HL-60/S4 (cell line): Measurements from ENCODE around the gene DNA2.

Source experiments
- in situ Hi-C: fragments of 300-500 bp; cut with MboI; formaldehyde crosslinking; loops from 2 replicates; pipeline ENCODE4 v1.14.3; 2022; ENCODE audit warnings: low sequenced_read_pairs

DNA2 gene

GRCh38 chr10:68446179-68446578 lies 25.6 kb downstream of the DNA2 start:
- in situ Hi-C loops = no loop called here

DNA sequence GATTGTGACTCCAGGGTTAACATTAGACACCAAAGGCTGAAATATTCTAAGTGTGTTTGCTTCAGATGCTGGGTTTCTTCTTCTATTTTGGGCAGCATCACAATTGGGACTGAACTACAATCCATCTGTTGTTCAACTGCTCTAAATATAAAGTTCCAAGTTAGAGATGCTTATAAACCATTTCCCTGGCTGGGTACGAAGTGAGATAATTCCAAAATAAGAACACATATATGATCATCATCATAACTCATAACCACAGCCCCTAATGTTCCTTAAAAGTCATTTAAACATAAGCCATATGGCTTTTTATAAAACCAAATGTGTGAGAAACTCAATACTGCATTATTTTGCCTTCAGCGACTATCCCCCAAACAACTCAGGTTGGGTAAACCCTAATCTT lies 28.8 kb downstream of the DNA2 start:
- in situ Hi-C loops = no loop called here

DNA sequence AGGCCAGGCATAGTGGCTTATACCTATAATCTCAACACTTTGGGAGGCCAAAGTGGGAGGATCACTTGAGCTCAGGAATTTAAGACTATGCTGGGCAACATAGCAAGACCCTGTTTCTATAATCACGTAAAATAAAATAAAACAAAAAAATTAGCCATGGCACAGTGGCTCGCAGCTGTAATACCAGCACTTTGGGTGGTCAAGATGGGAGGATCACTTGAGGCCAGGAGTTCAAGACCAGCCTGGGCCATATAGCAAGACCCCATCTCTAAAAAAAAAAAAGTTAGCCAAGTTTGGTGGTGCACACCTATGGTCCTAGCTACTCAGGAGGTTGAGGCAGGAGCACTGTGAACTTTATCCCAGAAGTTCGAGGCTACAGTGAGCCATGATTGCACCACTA lies 30.9 kb downstream of the DNA2 start:
- in situ Hi-C loops = no loop called here

DNA sequence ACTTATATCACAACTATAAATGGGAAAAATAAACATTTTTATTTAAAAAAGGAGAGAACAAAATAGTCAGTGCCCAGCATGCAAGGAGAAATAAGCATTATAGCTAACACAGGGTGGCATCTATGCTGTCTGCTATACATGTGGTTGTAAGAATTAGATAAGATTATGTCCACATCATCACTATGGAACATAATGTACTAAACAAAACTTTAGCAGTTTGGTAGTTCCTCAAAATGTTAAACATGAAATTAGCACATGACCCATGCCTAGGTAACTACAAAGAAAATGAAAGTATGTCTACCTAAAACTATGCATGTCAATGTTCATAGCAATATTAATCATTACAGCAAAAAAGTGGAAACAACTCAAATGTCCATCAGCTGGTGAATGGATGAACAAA lies 36.0 kb downstream of the DNA2 start:
- in situ Hi-C loops = no loop called here

- in situ Hi-C loops = no loop called here
Measured at GRCh38 chr10:68434657-68435056, 37.1 kb downstream of the DNA2 start.

DNA sequence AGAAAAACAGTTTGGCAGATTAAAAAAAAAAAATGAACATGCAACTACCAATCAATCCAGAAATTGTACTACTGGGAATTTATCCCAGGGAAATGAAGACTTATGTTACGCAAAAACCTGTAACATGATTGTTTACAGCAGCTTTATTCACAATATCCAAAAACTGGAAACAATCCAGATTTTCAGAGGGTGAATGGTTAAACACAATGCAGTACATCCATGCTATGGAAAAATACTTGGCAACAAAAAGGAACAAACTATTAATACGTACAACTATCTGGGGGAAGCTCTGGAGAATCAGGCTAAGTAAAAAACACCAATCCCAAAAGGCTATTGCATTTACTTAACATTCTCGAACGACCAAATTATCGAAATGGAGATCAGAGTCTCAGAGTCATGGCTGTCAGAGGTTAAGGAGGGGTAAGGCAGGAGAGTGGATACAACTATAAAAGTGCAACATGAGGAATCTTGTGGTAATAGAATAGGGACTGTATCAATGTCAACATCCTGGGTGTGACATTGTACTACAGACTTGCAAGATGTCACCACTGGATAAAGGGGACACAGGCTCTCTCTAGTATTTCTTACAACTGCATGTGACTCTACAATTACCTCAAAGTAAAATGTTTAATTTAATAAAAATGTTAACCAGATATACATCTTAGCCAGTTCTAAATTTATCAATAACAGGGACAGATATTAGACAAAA lies 43.2 kb downstream of the DNA2 start:
- in situ Hi-C loops = no loop called here

- in situ Hi-C loops = no loop called here
Measured at GRCh38 chr10:68424454-68425014, 47.2 kb downstream of the DNA2 start.

DNA sequence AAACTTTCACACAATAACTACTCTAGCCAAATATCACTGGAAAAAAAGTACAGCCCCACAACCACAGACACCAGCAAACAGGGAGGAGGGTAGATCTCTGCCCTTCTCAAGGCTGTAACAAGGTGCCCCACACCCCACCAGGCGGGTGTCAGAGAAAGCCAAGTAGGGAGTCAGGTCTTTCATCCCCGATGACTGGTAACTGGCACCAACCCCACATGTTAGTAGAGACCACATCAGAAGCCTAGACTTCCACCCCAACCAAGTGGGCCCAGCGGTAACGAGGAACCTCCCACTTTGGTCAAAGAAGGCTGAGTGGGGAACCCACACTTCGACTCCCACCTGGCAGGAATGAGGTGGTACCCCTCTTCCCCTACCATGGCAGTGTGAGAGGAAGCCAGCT lies 48.3 kb downstream of the DNA2 start:
- in situ Hi-C loops = no loop called here

DNA sequence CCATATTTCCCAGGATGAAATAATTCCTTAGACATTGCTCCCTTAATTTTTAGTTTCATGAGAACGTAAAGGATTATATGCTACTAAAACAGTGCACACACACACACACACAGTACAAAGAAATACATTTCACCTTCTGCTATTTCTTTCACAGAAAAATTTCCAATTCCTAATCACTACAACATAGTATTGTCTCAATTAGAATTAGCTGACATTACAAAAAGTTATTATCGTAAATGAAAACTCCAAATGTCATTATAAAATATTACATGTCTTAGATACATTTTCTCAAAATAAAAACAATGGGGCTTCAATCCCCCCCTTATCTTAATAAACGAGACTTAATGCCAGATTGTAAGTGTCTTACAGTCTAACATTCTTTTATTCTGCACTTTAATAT lies 52.4 kb downstream of the DNA2 start:
- in situ Hi-C loops = no loop called here

- in situ Hi-C loops = no loop called here
Measured at GRCh38 chr10:68408898-68409518, 62.8 kb downstream of the DNA2 start.

DNA sequence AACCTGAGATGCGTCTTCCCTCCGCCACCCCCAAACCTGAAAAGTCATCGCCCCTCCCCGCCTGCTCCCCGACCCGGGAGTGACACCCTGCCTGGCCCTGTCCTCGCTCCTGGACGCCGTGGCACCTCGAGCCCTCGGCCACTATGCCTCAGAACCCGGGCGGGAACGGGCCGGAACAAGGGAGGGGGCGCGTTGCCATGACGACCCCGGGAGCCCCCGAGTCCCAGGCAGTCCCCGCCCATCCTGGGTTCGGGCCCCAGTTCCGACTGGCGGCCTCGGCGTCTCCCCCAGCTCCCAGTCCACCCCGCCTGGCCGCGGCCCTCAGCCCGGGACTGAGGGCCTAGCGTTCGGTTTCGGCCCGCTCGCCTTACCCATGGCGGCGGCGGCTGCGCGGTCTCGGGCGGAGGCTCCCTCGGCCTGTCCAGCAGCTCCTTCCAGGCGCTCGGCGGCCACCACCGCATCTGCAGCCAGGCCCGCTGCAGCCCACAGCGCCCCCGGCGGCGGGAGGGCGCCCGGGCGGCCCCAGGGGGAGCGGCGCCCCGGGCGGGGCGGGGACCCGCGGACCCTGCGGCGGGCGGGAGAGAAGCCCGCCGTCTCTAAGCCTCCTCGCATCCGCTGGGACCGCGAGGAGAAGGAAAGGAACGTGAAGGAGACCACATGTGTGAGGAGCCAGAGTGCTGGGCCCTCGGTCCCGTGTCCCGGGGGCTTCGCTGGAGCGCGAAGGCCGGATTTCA lies 64.8 kb downstream of the DNA2 start, which contains the start of gene RUFY2:
Gene RUFY2 (minus strand): TSS at position 463 of the 734 bp plus-strand sequence. CDS start 88 bp downstream, at position 375.
- in situ Hi-C loops = no loop called here

GRCh38 chr10:68406111-68406814 lies 65.5 kb downstream of the DNA2 start:
- in situ Hi-C loops = no loop called here

- in situ Hi-C loops = no loop called here
Measured at GRCh38 chr10:68403701-68404100, 68.1 kb downstream of the DNA2 start.

- in situ Hi-C loops = no loop called here
Measured at GRCh38 chr10:68402276-68402675, 69.5 kb downstream of the DNA2 start.

DNA sequence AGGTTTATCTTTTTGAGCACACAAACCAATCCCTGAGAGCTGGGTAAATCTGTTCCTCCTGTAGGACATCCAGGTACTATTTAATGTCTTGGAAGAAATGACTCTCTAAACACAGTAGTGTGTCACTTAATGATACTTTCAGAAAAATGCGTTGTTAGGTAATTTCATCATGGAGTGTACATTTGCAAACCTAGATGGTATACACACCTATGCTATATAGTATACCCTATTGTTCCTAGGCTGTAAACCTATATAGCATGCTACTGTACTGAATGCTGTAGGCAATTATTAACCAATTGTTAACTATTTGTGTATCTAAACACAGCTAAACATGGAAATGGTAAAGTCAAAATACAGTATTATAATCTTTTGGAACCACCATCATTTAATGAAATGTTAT lies 74.8 kb downstream of the DNA2 start:
- in situ Hi-C loops = no loop called here

GRCh38 chr10:68385740-68386139 lies 86.0 kb downstream of the DNA2 start:
- in situ Hi-C loops = no loop called here

- in situ Hi-C loops = no loop called here
Measured at GRCh38 chr10:68371604-68372003, 100.2 kb downstream of the DNA2 start.

DNA sequence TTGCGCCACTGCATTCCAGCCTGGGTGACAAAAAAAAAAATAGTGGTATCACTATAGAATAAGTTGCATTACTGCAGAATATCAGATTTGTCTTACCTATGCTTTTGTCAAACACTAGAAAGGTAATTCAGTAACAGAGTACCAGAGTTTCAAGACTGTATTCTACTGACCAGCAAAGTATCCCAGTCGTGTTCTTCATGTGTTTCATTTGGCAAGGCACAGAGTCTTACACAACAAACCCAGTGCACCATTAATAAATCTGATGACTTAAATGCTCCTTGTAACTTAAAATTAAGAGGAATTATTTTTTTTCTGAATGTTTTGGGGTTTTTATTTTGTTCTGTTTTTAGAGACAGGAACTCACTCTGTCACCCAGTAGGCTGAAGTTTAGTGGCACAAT lies 104.7 kb downstream of the DNA2 start:
- in situ Hi-C loops = no loop called here

DNA sequence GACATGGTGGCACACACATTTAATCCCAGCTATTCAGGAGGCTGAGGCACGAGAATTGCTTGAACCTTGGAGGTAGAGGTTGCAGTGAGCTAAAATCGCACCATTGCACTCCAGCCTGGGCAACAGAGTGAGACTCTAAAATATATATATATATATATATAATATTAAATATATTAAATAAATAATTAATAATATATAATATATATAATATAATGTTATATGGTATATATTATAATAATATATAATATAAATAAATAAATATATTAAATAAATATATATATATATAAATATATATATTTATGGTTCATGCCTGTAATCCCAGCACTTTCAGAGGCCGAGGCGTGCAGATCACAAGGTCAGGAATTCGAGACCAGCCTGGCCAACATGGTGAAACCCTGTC lies 105.2 kb downstream of the DNA2 start:
- in situ Hi-C loops = no loop called here

DNA sequence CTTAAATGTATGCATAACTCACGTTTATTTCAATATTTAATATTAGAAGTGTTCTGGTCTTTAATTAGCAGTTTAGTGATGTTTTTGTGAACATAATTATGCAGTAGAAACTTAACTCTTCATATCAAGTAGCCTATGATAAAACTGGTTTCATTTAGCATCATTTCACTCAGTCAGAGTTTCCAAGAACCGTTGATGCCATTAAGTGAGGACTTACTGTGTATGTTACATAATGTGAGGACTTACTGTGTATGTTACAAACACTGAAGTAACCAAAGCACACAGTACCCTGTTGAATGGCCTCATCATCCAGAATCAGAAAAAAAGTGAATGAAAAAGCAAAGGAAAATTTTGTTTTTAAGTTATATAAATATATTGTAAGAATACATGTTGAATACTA lies 106.2 kb downstream of the DNA2 start:
- in situ Hi-C loops = no loop called here
